ENCODE data around the gene GCDH.

GRCh38 chr19:12935071-12935470 is 44.1 kb downstream of the GCDH start:
- no peak for TF ChIP-seq CTCF (optimal IDR thresholded peaks at IDR 0.05 in 1 of 3, IDR thresholded peaks at IDR 0.05 in 1 of 3, conservative IDR thresholded peaks at IDR 0.05 in 1 of 3; ENCODE audit: extremely low read depth in 1 of 3, insufficient read depth in 2 of 3, low read length in 3 of 3)
- no peak for TF ChIP-seq EZH2 (IDR thresholded peaks at IDR 0.05; ENCODE audit: low read length)
